ENCODE results near the gene CHCHD3. TPM values are rescaled to one million over a fixed set of nuclear protein-coding genes. Genes with fewer than 3 reads are reported as not detected.

Gene CHCHD3
- total RNA-seq, 1 experiment from 2014 or later = 96.2 TPM

DNA sequence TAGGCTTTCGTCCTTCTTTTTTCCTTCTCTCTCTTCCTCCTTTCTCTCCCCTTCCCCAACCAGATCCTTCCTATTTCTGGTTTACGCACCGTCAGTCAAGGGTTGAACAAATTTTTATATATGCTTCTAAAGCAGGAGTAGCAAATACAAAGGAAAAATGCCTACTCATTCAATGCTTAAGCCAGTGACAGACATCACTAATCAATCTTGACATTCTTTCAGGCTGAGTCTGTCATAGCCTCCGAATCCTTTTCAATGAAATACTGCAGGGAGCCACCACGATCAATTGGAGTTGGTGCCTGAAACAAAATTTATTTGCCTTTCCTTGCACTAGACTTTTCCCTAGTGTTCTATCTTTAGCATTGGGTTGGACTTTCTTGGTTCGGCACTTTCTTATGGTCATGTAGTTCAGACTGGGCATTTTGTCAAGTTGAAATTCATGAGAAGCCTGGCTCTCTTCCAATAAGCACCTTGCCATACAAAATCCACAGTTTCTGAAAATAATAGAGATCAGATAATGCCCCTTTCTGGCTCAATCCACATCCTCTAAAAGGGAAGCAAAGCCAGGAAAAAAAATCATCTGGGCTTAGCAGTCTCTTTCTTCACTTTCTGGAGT, 266.1 kb downstream of the CHCHD3 start:
- DNase-seq (ENCODE audit: low read depth) = peak; percentile 21

DNA sequence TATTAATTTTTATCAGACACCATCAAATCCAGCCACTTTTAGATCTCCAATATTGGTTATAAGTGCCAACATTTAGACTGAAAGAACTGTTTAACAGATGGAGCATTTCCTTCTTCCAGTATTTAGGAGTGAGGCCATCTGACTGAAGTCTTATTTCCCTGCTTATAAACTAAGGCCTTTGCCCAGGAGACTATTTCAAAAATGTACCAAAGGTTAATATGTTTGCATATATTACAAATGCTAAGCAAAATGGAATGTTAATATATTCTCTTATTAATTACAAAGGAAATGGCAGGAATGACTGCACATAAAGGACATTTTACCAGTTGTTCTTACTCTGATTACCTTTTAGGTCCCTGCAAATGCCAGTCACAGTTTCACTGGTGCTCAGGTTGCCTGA, 266.8 kb downstream of the CHCHD3 start:
- no peak for DNase-seq (ENCODE audit: low read depth)

DNA sequence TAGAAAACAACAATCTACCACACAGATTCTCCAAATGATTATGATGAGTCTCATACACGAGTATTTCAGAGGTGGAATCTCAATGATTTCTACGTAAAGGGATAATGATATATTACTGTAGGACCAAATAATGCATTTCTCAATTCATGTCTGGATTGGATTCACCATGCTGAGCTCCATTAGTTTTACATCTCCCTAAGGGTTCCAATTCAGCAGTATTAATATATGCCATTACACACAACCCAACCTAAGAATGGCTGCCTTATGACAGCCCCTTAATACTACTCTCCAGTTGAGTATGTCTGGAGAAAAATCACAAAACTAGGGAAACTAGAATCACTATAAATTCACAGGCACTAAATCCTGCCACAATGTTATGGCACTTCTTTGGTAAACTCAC, 271.3 kb downstream of the CHCHD3 start:
- no peak for DNase-seq (ENCODE audit: low read depth)

DNA sequence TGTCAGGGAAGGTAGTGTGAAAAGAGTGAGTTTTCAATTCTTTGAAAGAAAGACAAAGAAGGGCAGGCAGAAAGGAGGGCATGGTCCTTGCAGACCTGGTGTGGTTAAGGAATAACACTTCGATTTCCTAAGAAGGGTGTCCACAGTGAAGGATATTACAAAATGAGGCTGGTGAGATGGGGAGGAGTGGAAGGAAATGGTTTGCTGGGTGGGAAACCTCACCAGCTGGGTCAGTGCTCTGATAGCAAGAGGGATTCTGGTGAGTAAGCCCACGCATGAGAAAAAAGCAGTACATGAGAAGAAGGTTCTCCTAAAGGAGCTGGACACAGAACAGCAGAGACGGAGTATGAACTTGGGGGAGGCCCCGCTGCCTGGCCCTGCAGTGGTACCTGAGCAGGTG, 275.1 kb downstream of the CHCHD3 start:
- no peak for DNase-seq (ENCODE audit: low read depth)

DNA sequence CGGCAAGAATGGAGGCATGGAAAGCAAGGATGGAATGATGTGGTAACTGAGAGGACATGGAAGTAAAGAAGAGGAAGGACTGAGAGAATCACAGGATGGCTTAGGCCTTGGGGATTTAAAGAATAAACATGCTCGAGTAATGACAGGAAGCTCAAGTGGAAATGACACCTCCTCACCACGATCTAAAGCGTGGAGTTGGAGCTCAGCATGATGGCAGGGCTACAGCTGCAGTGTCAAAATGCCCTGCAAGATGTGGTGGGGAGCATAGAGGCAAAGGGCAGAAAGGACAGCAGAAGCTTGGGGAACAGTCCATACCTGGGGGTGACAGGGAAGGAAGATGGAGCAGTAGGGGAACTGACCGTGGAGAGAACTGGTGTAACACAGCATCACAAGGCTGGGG, 276.1 kb downstream of the CHCHD3 start:
- no peak for DNase-seq (ENCODE audit: low read depth)

DNA sequence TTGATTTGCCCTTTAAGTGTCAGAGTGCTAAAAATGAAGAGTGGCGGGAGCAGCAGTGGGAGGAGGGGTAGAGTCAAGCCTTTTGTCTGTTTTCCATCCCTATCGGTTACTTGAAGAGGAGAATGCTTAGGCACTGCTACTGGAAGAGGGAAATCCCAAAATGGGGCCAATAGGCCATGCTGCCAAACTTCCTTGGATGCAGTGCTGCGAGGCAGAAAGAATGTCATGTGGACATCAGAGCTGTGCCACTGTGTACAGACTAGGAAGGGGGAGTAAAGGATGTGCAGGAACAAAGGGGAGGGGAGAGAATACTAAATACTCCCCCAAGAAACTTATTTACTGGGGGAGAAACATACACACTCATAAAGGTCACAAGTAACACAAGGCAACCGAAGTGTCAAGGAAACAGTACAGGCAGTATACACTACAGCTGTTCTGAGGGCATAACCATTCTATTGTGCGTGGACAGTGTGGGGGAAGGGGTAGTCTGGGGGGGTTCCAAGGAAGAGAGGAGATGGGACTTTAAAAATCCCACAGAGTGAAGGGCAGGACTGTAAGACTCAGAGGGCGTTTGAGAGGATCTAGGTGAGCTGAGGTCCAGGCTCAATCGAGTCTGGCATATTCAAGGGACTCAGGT, 276.9 kb downstream of the CHCHD3 start:
- no peak for DNase-seq (ENCODE audit: low read depth)

GRCh38 chr7:132800522-132800921, 281.4 kb downstream of the CHCHD3 start:
- no peak for DNase-seq (ENCODE audit: low read depth)

DNA sequence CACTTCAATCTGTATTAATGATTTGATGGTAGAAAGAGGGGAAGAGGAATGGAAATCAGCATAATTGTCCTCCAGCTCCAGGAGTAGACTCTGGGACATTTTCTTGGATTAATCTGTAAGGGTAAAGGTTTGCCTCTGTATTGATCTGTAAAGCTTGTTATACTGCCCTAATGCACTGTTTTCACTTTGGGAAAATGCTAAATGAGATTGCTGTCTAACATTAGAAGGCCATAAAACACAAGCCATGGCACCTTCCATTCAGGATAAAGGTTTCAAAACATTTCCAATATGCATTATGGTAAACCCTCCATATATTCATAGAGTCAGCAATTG, 282.8 kb downstream of the CHCHD3 start:
- no peak for DNase-seq (ENCODE audit: low read depth)

DNA sequence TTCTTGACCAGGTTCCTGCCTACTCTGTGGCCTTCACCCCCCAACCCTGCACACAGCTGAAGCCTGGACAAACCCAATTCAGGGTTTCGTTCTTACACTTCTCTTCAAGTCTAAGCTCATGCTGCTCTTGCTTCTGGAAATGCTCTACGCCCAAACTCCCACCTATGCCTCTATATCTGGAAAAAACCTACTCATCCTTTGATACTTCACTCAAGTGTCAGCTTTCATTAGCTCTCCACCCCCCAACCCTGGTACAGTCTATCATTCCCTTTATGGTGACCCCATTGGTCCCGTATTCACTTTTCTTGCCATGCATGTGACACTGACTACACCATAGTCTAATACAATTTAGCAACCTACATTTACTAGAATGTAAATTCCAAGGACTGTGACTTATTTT, 284.7 kb downstream of the CHCHD3 start:
- DNase-seq (ENCODE audit: low read depth) = no peak

DNA sequence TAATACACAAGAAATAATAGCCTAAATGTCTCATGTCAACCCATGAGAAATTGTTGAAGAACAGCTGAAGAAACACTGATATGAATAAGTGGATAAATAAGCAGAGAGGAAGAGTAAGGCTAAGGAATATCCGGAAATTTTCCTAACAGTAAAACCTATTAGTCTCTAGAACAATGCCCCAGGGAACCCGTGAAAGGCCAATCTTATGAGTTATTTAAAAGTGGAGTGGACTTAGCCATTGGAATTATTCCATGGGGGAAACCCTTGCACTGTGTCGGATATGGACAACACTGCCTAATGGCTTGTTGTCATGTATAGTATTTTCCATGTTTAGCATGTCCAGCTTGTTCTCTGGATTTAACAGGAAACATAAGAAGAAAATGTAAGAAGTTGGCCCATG, 288.4 kb downstream of the CHCHD3 start:
- DNase-seq (ENCODE audit: low read depth) = no peak

GRCh38 chr7:132791036-132791435, 290.9 kb downstream of the CHCHD3 start:
- DNase-seq (ENCODE audit: low read depth) = no peak

DNA sequence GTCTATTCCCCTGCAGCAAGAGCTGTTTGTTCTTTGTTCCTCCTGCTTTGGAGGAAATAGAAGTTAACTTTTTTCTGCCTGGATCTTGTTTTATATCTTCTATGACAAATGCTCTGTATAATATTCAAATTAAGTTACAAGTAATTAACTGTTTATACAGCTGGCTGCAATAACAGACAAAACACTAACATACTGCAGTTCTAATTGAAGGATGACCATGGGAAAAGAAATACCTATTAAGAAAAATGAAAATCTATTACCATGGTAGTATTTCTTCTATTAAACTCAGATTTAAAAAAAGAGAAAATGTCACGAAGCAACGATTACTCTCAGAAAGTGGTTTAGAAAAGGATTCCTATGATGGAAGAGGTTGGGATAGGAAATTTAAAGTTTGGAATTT, 291.8 kb downstream of the CHCHD3 start:
- DNase-seq (ENCODE audit: low read depth) = no peak

GRCh38 chr7:132789281-132789680, 292.6 kb downstream of the CHCHD3 start:
- DNase-seq (ENCODE audit: low read depth) = no peak

DNA sequence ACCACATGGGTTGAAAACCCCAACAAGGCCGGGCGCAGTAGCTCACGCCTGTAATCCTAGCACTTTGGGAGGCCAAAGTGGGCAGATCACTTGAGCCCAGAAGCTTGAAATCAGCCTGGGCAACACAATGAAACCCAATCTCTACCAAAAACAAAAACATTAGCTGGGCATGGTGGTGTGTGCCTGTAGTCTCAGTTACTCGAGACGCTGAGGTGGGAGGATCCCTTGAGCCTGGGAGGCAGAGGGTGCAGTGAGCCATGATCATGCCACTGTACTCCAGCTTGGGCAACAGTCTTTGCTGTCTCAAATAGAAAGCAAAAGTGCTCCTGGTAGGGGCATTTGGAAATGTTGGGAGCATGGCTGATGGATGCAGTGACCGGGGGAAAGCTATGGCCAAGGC, 296.0 kb downstream of the CHCHD3 start:
- no peak for DNase-seq (ENCODE audit: low read depth)

DNA sequence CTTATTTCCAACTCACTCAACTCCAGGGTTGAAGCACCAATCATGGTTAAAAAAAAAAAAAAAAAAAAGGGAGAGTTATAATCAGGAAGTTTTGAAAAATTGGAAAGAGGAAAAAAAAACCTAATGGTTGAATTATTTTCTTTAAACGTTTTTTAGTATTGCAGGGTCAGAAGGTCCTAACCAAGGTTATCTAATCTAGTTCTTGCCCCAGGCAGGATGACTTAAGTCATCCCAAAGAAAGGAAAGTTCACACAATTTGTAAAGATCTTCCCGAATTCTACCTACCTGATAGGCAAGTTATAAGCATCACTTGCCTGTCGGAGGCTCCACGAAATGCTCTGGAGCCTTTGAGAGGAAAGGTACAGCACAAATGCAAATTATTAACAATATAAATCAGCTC, 297.5 kb downstream of the CHCHD3 start:
- DNase-seq (ENCODE audit: low read depth) = peak; percentile 53

DNA sequence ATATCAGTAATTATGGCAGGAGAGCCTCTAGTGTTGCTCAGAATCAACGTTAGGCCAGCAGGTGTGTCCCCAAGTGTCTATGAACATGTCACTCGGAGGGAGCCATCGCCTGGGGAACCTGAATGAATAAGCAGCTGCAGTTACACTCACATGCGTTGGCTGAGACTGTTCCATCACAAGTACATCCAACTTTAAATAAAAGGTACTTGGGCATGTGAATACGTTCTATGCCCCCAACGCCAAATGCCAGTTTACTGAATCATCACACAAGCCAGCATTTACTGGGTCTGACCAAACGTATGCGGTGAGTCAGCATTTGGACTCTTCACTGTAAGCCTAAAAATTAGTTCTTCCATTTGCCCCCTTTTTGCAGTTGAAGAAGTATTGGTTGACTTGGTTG, 298.1 kb downstream of the CHCHD3 start:
- peak; percentile 96 for DNase-seq (ENCODE audit: low read depth)

GRCh38 chr7:132782777-132783640, 298.9 kb downstream of the CHCHD3 start:
- DNase-seq (ENCODE audit: low read depth) = peak; percentile 75

GRCh38 chr7:132780822-132781221, 301.1 kb downstream of the CHCHD3 start:
- no peak for DNase-seq (ENCODE audit: low read depth)

- no peak for DNase-seq (ENCODE audit: low read depth)
Measured at GRCh38 chr7:132779164-132779563, 302.7 kb downstream of the CHCHD3 start.

- DNase-seq (ENCODE audit: low read depth) = no peak
Measured at GRCh38 chr7:132778761-132779160, 303.1 kb downstream of the CHCHD3 start.

DNA sequence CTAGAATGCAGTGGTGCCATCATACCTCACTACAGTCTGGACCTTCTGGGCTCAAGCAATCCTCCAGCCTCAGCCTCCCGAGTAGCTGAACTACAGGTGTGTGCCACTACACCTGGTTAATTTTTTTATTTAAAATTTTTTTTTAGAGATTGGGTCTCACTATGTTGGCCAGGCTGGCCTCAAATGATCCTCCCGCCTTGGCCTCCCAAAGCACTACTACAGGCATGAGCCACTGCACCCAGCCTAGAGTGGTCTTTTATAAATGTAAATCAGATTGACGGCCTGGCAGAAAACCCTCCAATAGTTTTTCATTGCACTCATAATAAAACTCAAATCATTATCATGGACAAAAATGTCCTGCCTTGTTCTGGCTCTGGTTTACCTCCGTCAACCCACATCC, 303.9 kb downstream of the CHCHD3 start:
- no peak for DNase-seq (ENCODE audit: low read depth)

DNA sequence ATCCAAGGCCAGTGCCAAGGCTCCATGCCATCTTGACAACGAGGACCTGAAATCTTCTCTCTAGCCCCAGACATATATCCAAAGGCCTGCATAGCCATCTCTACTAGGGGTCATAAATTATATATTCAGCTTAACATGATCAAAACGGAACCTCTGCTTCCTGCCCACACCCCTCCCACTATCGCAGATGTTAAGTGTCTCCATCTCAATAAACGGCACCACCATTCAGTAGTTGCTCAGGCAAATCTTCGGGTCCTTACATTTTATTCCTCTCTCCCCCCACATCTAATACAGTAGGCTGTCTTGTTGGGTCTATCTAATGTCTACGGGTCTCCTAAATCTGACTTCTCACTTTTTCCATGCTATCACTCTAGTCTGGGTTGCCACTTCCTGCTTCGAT, 304.5 kb downstream of the CHCHD3 start:
- no peak for DNase-seq (ENCODE audit: low read depth)

GRCh38 chr7:132776048-132776620, 305.8 kb downstream of the CHCHD3 start:
- DNase-seq (ENCODE audit: low read depth) = no peak
